Stimulated activated CD8-positive, alpha-beta memory T cell treated with anti-CD3 and anti-CD28 coated beads, Interleukin-2, amount 100 ng/mL, for 48 hours (primary cell): Measurements from ENCODE around the gene DGKI.

Experiments
- DNase-seq, 2 donors: peaks; one replicate each; pipeline ENCODE4 v3.0.0-alpha.2; 2020; ENCODE audit warnings: low read depth in 2 of 2

Gene DGKI

GRCh38 chr7:137871170-137871915, 24.6 kb upstream of the DGKI start:
- no peak for DNase-seq

- no peak for DNase-seq
These were observed 23.9 kb upstream of the DGKI start for GRCh38 chr7:137870684-137871083.

- no peak for DNase-seq
These were observed 23.3 kb upstream of the DGKI start for GRCh38 chr7:137870078-137870477.

- DNase-seq = no peak
These were observed 22.5 kb upstream of the DGKI start for GRCh38 chr7:137869260-137869659.

GRCh38 chr7:137867289-137867688, 20.5 kb upstream of the DGKI start:
- DNase-seq = no peak

GRCh38 chr7:137865764-137866163, 19.0 kb upstream of the DGKI start:
- DNase-seq = no peak

GRCh38 chr7:137862964-137863363, 16.2 kb upstream of the DGKI start:
- DNase-seq = no peak

GRCh38 chr7:137862358-137862757, 15.6 kb upstream of the DGKI start:
- no peak for DNase-seq

GRCh38 chr7:137860542-137860941, 13.8 kb upstream of the DGKI start:
- DNase-seq = no peak

GRCh38 chr7:137853053-137853452, 6.3 kb upstream of the DGKI start:
- DNase-seq = no peak

GRCh38 chr7:137852108-137852507, 5.3 kb upstream of the DGKI start:
- DNase-seq = no peak

GRCh38 chr7:137850972-137851945, 4.5 kb upstream of the DGKI start:
- DNase-seq = no peak

GRCh38 chr7:137850571-137850970, 3.8 kb upstream of the DGKI start:
- DNase-seq = no peak

GRCh38 chr7:137848095-137848494, 1.3 kb upstream of the DGKI start:
- DNase-seq = no peak

- no peak for DNase-seq
These were observed 835 bp upstream of the DGKI start for GRCh38 chr7:137847568-137848050.

- no peak for DNase-seq
These were observed 286 bp downstream of the DGKI start for GRCh38 chr7:137846549-137846826.

- DNase-seq = no peak
These were observed 1.9 kb downstream of the DGKI start for GRCh38 chr7:137844677-137845425.

- no peak for DNase-seq
These were observed 6.6 kb downstream of the DGKI start for GRCh38 chr7:137839903-137840779.

- DNase-seq = no peak
These were observed 8.0 kb downstream of the DGKI start for GRCh38 chr7:137838706-137839315.

GRCh38 chr7:137836541-137836940, 10.2 kb downstream of the DGKI start:
- DNase-seq = no peak

GRCh38 chr7:137836113-137836509, 10.7 kb downstream of the DGKI start:
- DNase-seq = no peak
